Left ventricle myocardium inferior (tissue), 1 donor: ENCODE measurements around the gene NRTN. TPM values are rescaled to one million over a fixed set of nuclear protein-coding genes. Genes with fewer than 3 reads are reported as not detected.

Source experiments
- DNase-seq: peaks from one replicate; pipeline ENCODE4 v3.0.0-alpha.2; 2020
- H3K27ac ChIP-seq: fragments of 200-600 bp; replicated peaks from 2 replicates; pipeline ENCODE4 v1.8.0; 2021
- H3K27me3 ChIP-seq: fragments of 200-600 bp; 2 replicates; pipeline ENCODE4 v1.8.0; 2021; ENCODE audit warnings: low read depth
- H3K36me3 ChIP-seq: fragments of 200-600 bp; 2 replicates; pipeline ENCODE4 v1.8.0; 2021
- H3K4me1 ChIP-seq: fragments of 200-600 bp; 2 replicates; pipeline ENCODE4 v1.8.0; 2021
- H3K4me3 ChIP-seq: fragments of 200-600 bp; 2 replicates; pipeline ENCODE4 v1.8.0; 2021; ENCODE audit warnings: mild to moderate bottlenecking, moderate library complexity
- H3K9me3 ChIP-seq: fragments of 200-600 bp; replicated peaks from 2 replicates; pipeline ENCODE4 v1.8.0; 2021
- intact Hi-C: fragments of 100-400 bp; cut with micrococcal nuclease; formaldehyde crosslinking; loops from one replicate; pipeline ENCODE4 v1.11.0; 2022
- total RNA-seq: library from RNA; stranded (reverse); fragmentation: NEBNext Ultra II Directional; extraction: Animal tissue kit (Norgen Biotek cat#: 25700); gene quantifications from one replicate; pipeline ENCODE4 v1.2.1, GENCODE V29; 2021
- TF ChIP-seq, protein P1 (sequence below): fragments of 200-600 bp; IDR thresholded peaks from 2 replicates; pipeline ENCODE4 v1.8.0; 2021; ENCODE audit warnings: antibody characterized with exemption, mild to moderate bottlenecking, borderline replicate concordance
- donor health status: DM: no; HTN: yes; CAD: no; lungs with severe emphysema.

The NRTN gene
- total RNA-seq, 1 donor from 2014 or later, result 22.8 TPM

GRCh38 chr19:5788422-5788821, 16.4 kb upstream of the NRTN start:
- no peaks in the 10 kb centered on the region for H3K27me3 ChIP-seq
- intact Hi-C loops, result no loop called here
- peaks cover 60% of the 10 kb centered on the region for H3K36me3 ChIP-seq
- TF ChIP-seq, protein P1, sequence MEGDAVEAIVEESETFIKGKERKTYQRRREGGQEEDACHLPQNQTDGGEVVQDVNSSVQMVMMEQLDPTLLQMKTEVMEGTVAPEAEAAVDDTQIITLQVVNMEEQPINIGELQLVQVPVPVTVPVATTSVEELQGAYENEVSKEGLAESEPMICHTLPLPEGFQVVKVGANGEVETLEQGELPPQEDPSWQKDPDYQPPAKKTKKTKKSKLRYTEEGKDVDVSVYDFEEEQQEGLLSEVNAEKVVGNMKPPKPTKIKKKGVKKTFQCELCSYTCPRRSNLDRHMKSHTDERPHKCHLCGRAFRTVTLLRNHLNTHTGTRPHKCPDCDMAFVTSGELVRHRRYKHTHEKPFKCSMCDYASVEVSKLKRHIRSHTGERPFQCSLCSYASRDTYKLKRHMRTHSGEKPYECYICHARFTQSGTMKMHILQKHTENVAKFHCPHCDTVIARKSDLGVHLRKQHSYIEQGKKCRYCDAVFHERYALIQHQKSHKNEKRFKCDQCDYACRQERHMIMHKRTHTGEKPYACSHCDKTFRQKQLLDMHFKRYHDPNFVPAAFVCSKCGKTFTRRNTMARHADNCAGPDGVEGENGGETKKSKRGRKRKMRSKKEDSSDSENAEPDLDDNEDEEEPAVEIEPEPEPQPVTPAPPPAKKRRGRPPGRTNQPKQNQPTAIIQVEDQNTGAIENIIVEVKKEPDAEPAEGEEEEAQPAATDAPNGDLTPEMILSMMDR, result no peak
- peaks cover 14% of the 10 kb centered on the region for H3K4me1 ChIP-seq
- H3K9me3 ChIP-seq, result no peaks in the 10 kb centered on the region
- no peak overlapping the region for H3K27ac ChIP-seq
- no peak overlapping the region for H3K4me3 ChIP-seq
- no peak for DNase-seq

DNA sequence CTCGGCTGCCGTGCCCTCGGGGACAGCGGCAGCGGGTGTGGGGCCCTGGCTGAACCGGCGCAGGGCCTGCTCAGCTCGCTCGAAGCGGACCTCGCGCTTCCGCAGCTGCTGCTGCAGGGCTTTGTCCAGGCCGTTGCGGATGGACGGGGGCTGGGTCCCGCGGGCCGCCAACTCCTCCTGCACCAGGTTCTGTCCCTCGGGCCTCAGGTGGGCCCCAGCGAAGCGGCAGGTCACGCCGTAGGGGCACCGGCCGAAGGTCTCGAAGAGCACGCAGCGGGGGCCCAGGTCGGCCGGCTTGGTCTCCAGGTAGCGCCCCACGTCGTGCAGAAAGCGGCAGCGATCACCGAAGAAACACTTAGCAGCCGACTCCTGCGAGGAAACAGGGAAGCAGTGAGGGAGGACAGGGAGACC, 15.5 kb upstream of the NRTN start:
- Histone ChIP-seq H3K4me1 (peaks cover 14% of the 10 kb centered on the region), H3K27me3 (no peaks in the 10 kb centered on the region), H3K27ac (no peak overlapping the region), H3K36me3 (peaks cover 56% of the 10 kb centered on the region), H3K9me3 (no peaks in the 10 kb centered on the region), H3K4me3 (no peak overlapping the region)
- no peak for DNase-seq
- TF ChIP-seq, protein P1, result no peak
- intact Hi-C loops, result no loop called here

- H3K36me3 ChIP-seq, result peaks cover 50% of the 10 kb centered on the region
These were observed 14.8 kb upstream of the NRTN start for GRCh38 chr19:5789886-5790558.

GRCh38 chr19:5790559-5791520, 14.0 kb upstream of the NRTN start, which contains the start of gene DUS3L:
DUS3L (minus strand) TSS chr19:5791163; CDS start chr19:5791141, 22 bp downstream.
- Histone ChIP-seq H3K36me3 (peaks cover 42% of the 10 kb centered on the region), H3K27me3 (no peaks in the 10 kb centered on the region), H3K4me3 (peak within 1 kb of the TSS; percentile 90), H3K9me3 (no peaks in the 10 kb centered on the region), H3K27ac (peak within 1 kb of the TSS; percentile 99), H3K4me1 (peaks cover 14% of the 10 kb centered on the region)
- TF ChIP-seq, protein P1, result peak; percentile 9
- DNase-seq, result peak; percentile 97
- intact Hi-C loops, result no loop called here

More at GRCh38 chr19:5789886-5790558, 14.8 kb upstream of the NRTN start:
- intact Hi-C loops, result no loop called here
- H3K9me3 ChIP-seq, result no peaks in the 10 kb centered on the region
- H3K4me3 ChIP-seq, result peak overlapping the region; percentile 90
- TF ChIP-seq, protein P1, result no peak
- H3K27me3 ChIP-seq, result no peaks in the 10 kb centered on the region
- H3K27ac ChIP-seq, result peak overlapping the region; percentile 99
- DNase-seq, result no peak
- peaks cover 14% of the 10 kb centered on the region for H3K4me1 ChIP-seq

DNA sequence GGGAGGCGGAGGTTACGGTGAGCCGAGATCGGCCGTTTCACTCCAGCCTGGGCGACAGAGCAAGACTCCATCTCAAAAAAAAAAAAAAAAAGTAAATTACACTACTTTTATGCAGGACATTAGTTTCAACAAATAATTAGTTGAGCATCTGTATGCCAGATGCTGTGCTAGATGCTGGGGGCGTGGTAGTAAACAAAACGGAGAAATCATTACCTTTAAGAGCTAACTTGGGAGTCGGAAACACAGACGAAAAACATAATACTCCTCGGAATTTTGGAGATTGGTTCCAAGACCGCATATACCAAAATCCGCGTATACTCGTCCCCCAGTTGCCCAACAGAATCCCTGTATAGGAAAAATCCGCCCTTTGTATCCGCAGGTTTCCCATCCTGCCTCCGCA, 12.6 kb upstream of the NRTN start:
- no peak overlapping the region for H3K4me3 ChIP-seq
- H3K27ac ChIP-seq, result no peak overlapping the region
- peaks cover 14% of the 10 kb centered on the region for H3K4me1 ChIP-seq
- H3K9me3 ChIP-seq, result no peaks in the 10 kb centered on the region
- DNase-seq, result no peak
- no peaks in the 10 kb centered on the region for H3K27me3 ChIP-seq
- intact Hi-C loops, result no loop called here
- TF ChIP-seq, protein P1, result no peak
- peaks cover 28% of the 10 kb centered on the region for H3K36me3 ChIP-seq
